GM18517 (cell line): Measurements from ENCODE around the gene CLPSL2.

ENCODE experiments used
- ATAC-seq: cut with Tn5 transposase; IDR thresholded peaks from one replicate; pipeline ENCODE4 v1.9.1; 2021; ENCODE audit warnings: mild to moderate bottlenecking, moderate library complexity; ENCODE audit not compliant: unreplicated experiment

CLPSL2 gene

DNA sequence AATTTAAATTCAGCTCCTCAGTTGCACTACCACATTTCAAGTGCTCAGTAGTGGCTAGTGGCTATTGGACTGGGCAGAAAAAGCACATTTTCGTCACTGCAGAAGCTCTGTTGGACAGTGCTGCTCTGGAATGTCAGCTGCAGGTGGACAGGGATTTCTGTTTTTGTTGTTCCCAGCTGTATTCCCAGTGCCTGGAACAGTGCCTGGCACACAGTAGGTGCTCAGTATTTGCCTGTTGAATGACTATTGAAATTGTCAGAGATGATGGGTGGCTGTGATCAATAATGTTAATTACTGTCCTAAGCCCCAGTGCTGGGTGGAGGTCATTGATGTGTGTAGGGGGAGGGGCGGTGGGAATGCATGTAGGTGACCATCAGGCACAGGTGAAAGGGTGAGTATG, 9.9 kb downstream of the CLPSL2 start:
- no peak for ATAC-seq

DNA sequence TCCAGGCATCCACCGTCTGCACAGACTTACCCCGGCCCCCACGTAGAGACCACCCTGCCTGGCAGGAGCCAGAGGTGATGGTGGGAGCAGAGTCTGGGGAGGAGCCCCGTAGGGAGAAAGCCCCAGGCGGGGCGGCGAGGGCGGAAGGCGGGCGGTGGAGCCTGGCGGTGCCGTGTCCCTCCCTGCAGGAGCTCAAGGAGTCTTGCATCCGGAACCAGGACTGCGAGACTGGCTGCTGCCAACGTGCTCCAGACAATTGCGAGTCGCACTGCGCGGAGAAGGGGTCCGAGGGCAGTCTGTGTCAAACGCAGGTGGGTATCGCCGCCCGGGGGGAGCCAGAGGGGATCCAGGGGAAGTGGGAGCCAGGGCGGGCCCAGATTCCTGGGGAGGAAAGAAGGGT, 10.4 kb downstream of the CLPSL2 start:
- ATAC-seq: no peak

DNA sequence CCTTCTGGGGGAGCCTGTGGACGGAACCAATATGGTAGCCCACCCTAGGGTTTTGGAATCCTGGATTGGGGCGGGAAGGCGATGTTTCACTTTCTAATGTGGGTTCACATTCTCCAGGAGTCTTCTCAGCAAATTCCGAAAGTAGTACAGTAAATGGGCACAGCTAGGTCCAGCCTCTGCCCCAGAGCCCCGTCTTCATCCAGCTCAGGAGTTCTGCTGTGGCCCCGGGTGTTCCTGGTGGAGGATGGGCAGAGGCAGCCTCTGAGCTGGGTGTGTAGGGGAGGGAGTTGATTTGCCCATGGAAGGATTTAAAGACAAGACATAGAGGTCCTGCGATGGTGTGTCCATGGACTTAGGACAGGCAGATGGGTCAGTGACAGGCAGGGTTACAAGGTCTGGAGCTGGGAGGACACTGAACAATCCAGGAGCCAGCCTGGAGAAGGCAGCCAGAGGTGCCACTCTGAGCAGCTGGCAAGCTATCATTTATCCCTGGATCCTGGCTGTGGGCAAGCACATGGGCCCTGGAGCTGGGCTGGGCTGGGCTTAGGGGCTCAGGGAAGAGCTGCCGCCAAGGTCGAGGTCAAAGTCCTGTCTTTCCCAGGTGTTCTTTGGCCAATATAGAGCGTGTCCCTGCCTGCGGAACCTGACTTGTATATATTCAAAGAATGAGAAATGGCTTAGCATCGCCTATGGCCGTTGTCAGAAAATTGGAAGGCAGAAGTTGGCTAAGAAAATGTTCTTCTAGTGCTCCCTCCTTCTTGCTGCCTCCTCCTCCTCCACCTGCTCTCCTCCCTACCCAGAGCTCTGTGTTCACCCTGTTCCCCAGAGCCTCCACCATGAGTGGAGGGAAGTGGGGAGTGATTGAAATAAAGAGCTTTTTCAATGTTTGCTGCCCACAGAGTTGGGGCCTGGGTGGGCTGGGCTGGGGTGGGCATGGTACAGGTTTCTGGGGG, 11.1 kb downstream of the CLPSL2 start:
- no peak for ATAC-seq

DNA sequence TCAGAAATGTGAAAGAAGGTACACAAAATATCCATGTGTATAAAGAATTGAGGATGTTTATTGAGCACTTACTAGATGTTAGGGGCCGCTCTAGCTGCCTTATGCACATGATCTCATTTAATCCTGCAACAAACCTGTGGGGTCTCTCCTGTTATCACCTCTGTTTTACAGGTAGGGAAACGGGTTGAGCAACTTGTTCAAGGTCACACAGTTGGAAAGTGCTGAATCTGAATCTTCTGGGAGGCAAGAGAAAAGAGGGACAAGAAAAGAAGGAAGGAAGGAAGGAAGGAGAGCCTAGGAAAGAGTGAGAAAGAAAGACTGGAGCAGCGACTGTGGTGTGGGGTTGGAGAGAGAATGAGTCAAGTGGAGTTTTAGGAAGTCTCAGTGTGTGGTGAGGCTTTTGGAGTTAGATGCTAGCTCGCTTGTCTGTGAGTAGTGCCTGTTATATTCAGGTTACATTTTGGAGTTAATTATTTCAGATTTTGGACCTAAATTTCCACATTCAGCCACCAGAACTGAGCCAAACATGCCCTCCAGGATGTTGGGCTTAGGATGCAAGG, 12.1 kb downstream of the CLPSL2 start:
- no peak for ATAC-seq

DNA sequence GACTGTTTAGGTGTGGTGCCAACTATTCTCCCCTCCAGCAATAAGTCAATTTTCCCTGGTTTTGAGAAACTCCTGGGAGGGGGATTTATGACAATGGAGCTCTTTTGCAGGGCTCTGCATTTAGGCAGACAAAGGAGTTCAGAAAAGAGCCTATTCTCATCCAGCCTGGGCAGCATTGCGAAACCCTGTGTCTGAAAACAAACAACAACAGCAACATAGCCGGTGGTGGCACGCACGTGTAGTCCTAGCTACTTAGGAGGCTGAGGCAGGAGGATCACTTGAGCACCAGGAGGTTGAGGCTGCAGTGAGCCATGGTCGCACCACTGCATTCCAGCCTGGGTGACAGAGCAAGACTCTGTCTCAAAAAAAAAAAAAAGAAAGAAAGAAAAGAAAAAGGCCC, 14.3 kb downstream of the CLPSL2 start:
- no peak for ATAC-seq

DNA sequence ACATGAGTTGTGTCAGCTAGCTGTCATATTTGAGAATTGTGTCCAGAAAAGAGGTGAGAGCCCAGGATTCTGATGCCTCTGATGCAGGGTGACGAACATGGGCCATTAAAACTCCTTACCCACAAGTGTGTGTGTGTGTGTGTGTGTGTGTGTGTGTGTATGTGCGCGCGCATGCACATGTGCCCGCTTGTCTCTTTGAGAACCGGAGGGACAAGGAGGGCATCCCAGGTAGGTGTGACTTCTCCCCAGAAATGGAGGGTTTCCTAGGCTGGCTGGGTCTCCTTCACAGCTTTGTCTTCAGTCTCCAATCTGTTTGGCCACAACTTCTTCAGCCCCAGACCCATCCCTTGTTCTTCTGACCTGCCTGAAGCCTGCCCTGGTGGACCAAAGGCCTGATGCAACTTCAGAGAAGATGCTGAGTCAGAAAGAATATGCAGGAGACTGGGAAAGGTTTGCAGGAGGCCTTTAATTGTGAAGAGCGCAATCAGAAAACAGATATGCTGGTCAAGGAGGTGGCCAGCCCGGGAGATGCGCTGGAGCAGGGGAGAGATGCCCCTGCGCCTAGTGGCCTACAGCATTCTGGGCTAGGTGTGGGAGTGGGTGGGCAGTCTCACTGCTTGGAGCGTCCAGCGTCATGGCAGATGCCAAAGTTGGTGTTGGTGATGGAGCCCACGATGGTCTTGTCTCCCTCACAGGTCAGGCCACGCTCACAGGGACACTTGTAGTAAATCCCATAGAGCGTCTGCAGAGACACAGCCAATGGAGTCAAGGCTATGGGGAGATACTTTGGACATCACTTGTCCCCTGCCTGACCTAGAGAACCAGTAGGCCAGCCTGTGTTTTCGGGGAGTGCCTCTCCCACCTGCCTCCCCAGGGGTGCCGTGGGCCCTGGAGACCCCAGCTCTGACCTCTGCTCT, 18.4 kb downstream of the CLPSL2 start:
- no peak for ATAC-seq

DNA sequence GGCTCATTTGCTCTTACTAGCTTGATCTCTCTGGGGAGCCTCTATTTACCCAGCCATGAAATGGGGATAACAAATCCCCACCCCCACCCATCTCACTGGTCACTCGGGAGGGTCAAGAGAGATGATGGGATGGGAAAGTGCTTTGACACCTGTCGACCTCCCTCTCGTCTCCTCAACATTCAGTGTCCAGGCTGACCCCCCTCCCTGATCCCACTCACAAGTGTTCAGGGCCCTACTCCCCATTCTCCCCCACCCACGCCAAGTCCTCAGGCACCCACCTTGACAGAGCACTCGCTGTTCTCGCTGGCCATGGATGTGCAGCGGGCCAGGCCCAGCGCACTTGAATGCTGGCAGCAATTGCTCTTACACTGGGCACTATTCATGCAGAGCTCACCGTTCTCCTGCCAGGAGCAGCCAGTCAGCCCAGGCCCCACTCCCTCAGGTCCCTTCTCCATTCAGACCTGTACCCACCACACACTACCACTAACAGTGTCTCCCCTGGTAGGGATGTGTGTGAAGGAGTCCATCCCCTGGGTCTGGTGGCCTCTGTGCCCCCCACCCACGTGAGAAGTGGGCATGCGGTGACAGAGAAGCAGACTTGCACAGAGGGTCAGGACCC, 19.2 kb downstream of the CLPSL2 start:
- ATAC-seq: no peak

DNA sequence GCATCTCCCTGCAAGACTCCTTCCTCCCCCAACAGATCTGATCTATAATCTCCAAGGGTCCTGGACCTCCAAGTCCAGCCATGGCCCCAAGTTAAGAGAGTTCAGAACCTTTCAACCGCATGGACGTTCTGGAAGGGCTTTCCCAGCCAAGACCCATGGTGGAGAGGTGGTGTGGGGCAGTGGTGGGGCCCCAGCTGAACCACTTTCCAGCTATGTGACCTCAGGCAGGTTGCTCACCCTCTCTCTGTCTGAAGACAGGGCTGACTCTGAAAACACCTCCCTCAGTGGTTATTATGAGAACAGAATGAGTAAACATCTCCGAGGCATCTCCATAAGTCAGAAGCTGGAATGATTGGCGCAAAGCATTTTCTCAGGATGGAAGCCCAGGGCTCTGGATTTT, 19.8 kb downstream of the CLPSL2 start:
- no peak for ATAC-seq

DNA sequence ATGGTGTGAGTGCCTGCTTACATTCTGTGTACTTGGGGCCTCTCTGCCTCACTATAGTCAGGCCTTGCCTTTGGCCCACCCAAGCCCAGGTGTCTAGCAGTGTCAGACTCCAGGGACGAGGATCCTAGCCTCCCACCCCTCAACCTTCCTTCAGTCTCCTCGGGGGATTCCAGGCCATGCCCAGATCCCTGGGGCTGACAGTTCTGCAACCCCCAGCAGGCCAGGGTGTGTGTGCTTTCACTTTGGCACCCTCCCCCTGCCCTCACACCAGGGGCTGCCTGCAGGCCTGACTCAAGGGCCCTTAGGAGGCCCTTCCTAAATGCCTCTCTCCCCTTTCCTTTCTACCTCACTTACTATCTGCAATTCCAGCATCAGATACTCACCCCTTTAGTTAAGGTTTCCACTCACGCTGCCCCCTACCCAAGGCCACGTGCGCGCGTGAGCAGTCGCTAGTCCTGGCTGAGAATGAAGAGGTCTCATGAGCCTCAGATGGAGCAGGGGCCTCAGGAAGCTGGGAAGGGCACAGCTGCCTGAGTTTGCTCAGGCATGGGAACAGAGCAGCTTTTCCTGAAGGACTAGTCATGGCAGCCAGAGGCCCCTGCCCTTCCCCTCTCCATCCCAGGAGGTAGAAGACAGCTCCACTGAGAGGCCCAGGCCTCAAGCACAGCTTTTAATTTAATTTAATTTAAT, 21.6 kb downstream of the CLPSL2 start:
- no peak for ATAC-seq

DNA sequence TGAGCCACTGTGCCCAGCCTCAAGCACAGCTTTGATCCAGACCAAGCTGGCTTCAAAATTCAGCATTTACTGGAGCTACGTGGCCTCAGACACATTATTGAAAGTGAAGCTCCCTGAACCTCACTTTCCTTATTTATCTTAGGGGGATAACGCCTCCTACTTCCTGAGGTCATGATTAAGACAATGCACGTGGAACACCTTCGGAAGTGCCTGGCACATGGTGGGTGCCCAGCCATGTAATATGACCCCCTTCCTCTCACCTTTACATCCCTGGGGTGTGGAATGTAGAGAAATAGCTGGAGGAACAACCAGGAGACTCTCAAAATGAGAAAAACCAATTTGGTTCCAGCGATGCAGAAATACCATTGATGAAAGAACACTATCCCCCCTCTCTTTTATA, 22.3 kb downstream of the CLPSL2 start:
- ATAC-seq: no peak

DNA sequence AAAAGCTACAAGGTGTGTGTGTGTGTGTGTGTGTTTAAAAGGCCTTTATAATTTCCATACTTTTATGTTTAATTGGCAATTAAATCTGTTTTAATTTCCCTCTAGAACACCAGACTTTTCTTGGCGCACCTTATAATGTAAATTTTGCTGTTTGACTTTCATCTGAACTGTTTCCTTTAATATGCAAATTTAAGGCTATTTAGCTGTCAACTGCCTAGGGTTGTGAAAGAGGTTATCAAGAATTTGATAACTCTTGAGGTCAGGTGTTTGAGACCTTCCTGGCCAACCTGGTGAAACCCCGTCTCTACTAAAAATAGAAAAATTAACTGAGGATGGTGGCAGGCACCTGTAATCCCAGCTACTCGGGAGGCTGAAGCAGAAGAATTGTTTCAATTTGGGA, 24.8 kb downstream of the CLPSL2 start:
- no peak for ATAC-seq

DNA sequence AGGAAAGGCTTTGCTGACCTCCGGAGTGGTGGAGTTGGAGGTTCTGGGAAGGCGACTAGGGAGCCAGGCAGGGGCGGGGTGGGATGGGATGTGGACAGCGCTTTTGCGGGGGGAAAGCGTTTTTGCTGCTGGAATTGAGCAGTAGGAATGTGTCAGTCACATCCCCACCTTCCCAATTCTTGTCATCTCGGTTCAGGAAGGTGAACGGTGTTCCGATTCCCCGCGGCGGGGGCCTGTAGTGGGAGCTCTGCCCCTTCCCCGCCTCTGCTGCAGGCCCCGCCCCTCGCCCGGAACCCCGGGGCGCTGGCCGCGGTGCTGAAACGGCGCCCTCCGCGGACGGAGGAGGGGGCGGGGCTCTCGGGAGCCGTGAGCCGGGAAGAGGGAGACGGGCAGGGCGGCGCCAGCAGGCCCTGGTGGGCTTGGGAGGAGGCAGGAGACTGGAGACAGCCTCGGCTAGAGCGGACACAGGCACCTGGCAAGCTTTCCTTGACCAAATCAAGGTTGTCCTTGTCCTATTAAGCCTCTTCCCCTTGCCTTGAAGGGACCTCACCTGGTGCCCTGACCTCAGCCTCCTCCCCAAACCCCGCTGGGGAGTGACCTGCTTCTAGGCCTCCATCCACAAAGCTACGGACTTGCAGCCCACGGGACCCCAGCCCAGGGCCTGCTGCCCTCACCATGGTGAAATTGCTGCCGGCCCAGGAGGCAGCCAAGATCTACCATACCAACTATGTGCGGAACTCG, 28.8 kb downstream of the CLPSL2 start, which contains the start of gene LHFPL5:
TSS of gene LHFPL5 (plus strand) at position 357 of the 741 bp plus-strand sequence. CDS start at position 676, 319 bp downstream.
- no peak for ATAC-seq

DNA sequence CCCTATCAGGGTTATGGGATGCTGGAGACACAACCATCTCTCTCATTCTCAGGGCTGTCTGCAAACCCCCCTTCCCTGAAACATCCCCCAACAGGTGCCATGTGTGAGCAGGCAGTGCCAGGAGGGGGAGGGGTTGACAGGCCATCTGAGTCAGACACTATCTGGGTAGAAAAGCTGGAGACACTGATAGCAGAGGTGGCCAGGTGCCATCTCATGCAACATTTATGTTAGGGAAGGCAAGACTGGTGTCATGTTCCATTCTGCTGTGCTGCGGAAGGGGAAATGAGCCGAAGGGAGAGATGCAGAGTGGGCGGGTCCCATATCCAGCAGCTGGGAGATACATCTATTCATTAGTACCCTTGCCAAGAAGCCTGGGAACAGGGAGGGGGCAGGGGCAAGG, 32.3 kb downstream of the CLPSL2 start:
- ATAC-seq: no peak

DNA sequence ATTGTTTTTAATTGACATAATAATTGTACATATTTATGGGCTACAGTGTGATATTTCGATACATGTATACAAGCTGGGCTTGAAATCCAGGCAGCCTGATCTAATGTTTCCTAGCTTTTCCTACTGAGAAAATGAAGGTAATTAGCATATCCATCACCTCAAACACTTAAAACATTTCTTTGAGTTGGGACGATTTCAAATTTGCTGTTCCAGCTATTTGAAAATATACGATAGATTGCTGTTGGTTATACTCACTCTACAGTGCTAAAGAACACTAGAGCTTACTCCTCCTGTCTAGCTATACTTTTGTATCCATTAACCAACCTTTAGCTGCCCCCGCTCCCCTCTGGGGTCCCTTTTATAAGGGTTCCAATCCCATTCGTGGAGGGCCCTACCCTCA, 33.4 kb downstream of the CLPSL2 start:
- ATAC-seq: no peak

DNA sequence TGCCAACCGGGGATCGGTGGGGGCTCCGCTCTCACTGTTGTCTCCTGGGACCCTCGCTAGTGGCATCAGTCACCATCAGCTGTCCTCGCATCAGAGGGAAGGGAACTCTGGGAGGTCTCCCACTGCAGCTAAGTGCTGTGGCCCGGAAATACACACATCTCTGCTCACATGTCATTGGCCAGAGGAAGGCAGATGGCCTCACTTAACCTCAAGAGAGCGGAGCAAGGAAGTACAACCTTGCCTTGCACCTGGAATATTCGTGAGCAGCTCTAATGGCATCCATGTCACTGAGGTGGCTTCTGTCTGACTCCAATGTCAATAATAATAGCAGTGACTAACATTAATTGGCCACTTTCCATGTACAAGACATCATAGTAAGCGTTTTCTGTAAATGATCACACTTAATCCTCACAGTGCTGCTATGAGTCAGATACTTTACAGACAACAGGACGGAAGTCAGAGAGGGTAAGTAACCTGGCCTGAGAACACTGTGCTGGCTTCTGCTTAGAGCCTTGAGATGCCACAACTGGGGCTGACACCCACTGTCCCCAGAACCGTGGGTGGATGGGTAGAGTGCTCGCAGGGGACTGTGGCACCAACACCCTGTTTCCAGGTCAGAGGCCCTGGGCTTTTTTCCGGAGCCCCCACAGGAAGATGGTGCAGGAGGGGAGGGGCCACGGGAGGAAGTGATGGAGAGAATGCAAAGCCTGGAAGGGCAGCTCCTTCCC, 34.7 kb downstream of the CLPSL2 start:
- no peak for ATAC-seq

DNA sequence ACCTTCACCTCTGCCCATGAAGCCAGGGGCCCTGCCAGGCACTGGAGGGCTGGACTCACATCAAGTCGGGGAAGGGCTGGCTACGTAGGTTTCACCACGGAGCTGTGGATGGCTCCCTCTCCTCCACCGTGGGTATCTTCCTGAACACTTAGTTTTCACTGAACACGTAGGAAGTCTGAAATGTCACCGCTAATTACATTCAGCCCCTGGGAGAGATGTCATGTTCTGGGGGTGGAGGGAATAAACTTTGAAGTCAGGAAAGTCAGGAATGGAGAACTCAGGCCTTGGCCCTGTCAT, 35.2 kb downstream of the CLPSL2 start:
- ATAC-seq: no peak

DNA sequence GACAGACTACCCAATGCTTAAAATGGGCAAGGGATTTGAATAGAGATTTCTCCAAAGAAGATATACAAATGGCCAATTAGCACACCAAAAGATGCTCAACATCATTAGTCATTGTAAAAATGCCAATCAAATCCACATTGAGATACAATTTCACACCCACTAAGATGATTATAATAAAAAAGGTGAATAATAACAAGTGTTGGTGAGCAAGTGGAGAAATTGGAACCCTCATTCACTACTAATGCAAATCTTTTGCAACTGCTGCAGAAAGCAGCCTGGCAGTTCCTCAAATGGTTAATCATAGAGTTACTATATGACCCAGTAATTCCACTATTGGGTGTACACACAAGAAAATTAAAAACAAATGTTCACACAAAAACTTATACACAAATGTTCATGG, 41.1 kb downstream of the CLPSL2 start:
- no peak for ATAC-seq

DNA sequence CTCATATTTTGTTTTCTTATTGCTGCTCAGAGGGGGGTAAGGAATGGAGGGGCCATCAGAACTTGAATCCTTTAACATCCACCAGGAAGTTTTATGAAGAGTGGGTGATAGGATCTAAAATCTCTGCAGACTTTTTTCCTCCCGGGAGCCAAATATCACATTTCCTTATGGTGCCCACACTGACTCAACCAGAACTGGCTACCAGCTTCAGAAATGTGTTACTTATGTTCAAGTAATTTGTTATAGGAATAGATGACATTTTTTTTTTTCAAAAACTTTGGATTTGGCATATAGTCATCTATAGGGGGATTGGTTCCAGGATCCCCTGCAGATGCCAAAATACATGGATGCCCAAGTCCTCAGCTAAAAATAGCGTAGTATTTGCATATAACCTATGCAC, 47.2 kb downstream of the CLPSL2 start:
- ATAC-seq: no peak

DNA sequence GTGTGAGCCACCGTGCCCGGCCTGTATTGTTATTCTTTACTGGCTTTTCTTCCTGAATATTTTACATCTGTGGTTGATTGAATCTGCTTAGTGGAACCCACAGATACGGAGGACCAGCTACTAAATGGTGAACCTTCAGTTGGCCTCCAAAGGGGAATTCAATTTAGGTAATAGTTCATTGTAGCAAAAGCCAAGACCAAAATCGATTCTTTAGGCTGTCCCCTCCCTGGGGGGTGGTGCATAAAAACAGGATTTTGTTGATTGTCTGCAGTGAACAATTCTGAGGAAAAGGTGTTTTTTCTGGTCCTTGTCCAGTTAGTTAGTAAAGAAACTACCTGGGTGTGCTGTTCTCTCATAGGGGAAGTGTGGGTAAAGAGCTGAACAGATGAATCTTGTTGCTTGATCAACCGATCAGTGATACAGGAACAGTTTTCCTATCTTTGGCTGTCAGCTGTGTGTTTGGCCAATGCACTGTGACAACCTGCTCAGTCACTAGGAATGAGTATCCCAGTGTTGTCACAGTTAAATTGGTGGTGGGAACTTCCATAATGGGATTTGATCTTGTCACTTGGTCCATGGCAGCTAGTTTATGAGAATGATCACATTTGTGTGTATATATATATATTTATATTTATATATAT, 48.3 kb downstream of the CLPSL2 start:
- ATAC-seq: no peak
